ENCODE results near the gene MYCBPAP. TPM values are rescaled to one million over a fixed set of nuclear protein-coding genes. Genes with fewer than 3 reads are reported as not detected.

MYCBPAP gene
- total RNA-seq, 4 donors from 2014 or later = not detected

DNA sequence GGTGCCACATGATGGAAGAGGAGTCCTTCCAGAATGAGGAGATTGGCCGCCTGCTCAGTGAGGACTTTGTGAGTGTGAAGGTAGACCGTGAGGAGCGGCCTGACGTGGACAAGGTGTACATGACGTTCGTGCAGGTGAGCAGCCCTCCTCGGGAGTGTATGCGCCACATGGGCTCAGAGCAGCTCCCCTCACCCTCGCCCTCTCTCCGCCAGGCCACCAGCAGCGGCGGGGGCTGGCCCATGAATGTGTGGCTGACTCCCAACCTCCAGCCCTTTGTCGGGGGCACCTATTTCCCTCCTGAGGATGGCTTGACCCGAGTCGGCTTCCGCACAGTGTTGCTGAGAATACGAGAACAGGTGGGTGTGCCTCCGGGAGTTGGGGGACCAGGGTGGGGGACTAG is 40.6 kb downstream of the MYCBPAP start:
- TF ChIP-seq, protein P1, sequence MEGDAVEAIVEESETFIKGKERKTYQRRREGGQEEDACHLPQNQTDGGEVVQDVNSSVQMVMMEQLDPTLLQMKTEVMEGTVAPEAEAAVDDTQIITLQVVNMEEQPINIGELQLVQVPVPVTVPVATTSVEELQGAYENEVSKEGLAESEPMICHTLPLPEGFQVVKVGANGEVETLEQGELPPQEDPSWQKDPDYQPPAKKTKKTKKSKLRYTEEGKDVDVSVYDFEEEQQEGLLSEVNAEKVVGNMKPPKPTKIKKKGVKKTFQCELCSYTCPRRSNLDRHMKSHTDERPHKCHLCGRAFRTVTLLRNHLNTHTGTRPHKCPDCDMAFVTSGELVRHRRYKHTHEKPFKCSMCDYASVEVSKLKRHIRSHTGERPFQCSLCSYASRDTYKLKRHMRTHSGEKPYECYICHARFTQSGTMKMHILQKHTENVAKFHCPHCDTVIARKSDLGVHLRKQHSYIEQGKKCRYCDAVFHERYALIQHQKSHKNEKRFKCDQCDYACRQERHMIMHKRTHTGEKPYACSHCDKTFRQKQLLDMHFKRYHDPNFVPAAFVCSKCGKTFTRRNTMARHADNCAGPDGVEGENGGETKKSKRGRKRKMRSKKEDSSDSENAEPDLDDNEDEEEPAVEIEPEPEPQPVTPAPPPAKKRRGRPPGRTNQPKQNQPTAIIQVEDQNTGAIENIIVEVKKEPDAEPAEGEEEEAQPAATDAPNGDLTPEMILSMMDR (IDR thresholded peaks at IDR 0.05 in 4 of 5, conservative IDR thresholded peaks at IDR 0.05 in 1 of 5) = no peak
- no peak for TF ChIP-seq POLR2A (IDR thresholded peaks at IDR 0.05)
- peaks cover 10 to 14% of the 10 kb centered on the region in 2 donors for H3K4me1 ChIP-seq
- no peaks in the 10 kb centered on the region for H3K27me3 ChIP-seq
- H3K4me3 ChIP-seq = no peak overlapping the region
- intact Hi-C loops (cut with DNase I; ENCODE audit: low total_unique reads) (loop anchor here (5.0 kb wide), 1 partner anchor 403 kb away; no protein-coding TSS in a partner anchor), in situ Hi-C loops (cut with MboI; ENCODE audit: low sequenced_read_pairs in 4 of 4) (loop anchor here (5.0 to 25.0 kb wide), 7 partner anchors 78 to 406 kb away; partner anchors contain the start of genes ABCC3 (in 1 of the 4) and WFIKKN2 (in 1 of the 4))
- no peak for DNase-seq
- no peaks in the 10 kb centered on the region for H3K9me3 ChIP-seq
- H3K27ac ChIP-seq = no peak overlapping the region
- H3K36me3 ChIP-seq = peaks cover 0 to 8% of the 10 kb centered on the region in 2 donors
- no peak for ATAC-seq

DNA sequence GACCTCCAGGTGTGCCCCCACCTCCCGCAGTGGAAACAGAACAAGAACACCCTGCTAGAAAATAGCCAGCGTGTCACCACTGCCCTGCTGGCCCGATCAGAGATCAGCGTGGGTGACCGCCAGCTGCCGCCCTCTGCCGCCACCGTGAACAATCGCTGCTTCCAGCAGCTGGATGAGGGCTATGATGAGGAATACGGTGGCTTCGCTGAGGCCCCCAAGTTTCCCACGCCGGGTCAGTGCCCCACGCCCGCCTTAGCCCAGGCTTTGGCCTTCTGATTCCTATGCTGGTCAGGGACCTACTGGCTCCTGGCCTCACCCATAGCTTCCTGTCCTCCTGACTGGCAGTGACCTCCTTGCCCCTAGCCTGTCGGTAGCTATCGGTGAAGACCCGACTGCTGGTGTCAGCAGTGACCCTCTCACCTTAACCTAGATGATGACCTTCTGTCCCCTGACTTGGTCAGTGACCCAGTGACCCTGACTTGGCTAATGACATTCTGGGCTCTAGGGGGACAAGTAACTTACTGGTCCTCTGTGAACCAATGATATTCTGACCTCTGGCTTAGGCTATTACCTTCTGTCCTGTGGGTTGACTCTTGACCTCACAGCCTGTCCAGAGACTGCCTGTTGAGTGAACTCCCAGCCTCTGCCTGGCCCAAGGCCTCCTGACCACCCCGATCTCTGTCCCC is 41.2 kb downstream of the MYCBPAP start:
- in situ Hi-C loops (cut with MboI; ENCODE audit: low sequenced_read_pairs in 4 of 4) = loop anchor here (5.0 to 25.0 kb wide), 7 partner anchors 78 to 405 kb away; partner anchors contain the start of genes ABCC3 (in 1 of the 4) and WFIKKN2 (in 1 of the 4)
- Histone ChIP-seq H3K4me1 (peaks cover 10 to 14% of the 10 kb centered on the region in 2 donors), H3K27ac (no peak overlapping the region), H3K36me3 (peaks cover 0 to 8% of the 10 kb centered on the region in 2 donors), H3K4me3 (no peak overlapping the region), H3K9me3 (no peaks in the 10 kb centered on the region), H3K27me3 (no peaks in the 10 kb centered on the region)
- intact Hi-C loops (cut with DNase I; ENCODE audit: low total_unique reads) = loop anchor here (5.0 kb wide), 1 partner anchor 403 kb away; no protein-coding TSS in a partner anchor
- TF ChIP-seq, protein P1 (IDR thresholded peaks at IDR 0.05 in 4 of 5, conservative IDR thresholded peaks at IDR 0.05 in 1 of 5) = no peak
- TF ChIP-seq POLR2A (IDR thresholded peaks at IDR 0.05) = no peak
- ATAC-seq = no peak
- no peak for DNase-seq

DNA sequence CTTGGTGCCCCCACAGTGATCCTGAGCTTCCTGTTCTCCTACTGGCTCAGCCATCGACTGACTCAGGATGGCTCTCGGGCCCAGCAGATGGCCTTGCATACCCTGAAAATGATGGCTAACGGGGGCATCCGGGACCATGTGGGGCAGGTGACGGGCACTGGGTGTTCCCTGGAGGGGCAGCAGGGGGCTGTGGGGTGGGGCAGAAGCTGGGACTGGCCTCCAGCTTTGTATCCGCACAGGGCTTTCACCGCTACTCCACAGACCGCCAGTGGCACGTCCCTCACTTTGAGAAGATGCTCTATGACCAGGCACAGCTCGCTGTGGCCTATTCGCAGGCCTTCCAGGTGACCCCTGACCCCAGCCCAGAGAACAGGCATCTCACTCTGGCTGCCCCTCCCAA is 41.7 kb downstream of the MYCBPAP start:
- Histone ChIP-seq H3K9me3 (no peaks in the 10 kb centered on the region), H3K4me1 (peaks cover 10 to 14% of the 10 kb centered on the region in 2 donors), H3K27ac (no peak overlapping the region), H3K27me3 (no peaks in the 10 kb centered on the region), H3K4me3 (no peak overlapping the region), H3K36me3 (peaks cover 0 to 8% of the 10 kb centered on the region in 2 donors)
- no peak for TF ChIP-seq POLR2A (IDR thresholded peaks at IDR 0.05)
- TF ChIP-seq, protein P1 (IDR thresholded peaks at IDR 0.05 in 4 of 5, conservative IDR thresholded peaks at IDR 0.05 in 1 of 5) = no peak
- intact Hi-C loops (cut with DNase I; ENCODE audit: low total_unique reads) = loop anchor here (5.0 kb wide), 1 partner anchor 402 kb away; no protein-coding TSS in a partner anchor
- in situ Hi-C loops (cut with MboI; ENCODE audit: low sequenced_read_pairs in 4 of 4) = loop anchor here (5.0 to 25.0 kb wide), 8 partner anchors 75 to 405 kb away; partner anchors contain the start of genes ABCC3 (in 1 of the 4) and WFIKKN2 (in 1 of the 4)
- no peak for ATAC-seq
- no peak for DNase-seq

DNA sequence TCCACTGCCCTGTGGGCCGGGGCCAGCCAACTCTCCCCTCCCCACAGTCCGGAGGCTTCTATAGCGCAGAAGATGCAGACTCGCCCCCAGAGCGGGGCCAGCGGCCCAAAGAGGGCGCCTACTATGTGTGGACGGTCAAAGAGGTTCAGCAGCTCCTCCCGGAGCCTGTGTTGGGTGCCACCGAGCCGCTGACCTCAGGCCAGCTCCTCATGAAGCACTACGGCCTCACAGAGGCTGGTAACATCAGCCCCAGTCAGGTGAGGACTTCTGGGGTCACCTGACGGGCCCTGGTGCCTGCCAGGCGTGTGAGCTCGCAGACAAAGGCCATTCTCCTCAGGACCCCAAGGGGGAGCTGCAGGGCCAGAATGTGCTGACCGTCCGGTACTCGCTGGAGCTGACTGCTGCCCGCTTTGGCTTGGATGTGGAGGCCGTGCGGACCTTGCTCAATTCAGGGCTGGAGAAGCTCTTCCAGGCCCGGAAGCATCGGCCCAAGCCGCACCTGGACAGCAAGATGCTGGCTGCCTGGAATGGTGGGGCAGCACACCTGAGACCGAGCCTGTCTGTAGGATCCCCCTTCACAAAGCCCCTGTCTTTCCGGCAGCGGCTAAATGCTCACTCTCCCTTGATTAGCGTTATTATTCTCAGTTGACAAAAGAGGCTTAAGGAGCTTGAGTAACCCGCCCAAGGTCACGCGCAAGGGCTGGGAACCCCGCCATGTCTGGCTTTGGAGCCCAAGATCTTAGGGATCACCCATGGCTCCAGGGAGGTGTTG is 42.6 kb downstream of the MYCBPAP start:
- intact Hi-C loops (cut with DNase I; ENCODE audit: low total_unique reads) = no loop called here
- TF ChIP-seq, protein P1 (IDR thresholded peaks at IDR 0.05 in 4 of 5, conservative IDR thresholded peaks at IDR 0.05 in 1 of 5) = peak; percentile 56 to 71 (median 59)
- no peak for TF ChIP-seq POLR2A (IDR thresholded peaks at IDR 0.05)
- DNase-seq (peak; percentile 49 to 74), ATAC-seq (peak; percentile 45 to 61)
- in situ Hi-C loops (cut with MboI; ENCODE audit: low sequenced_read_pairs in 4 of 4) = loop anchor here in 1 of 4 donors (10.0 kb wide), 2 partner anchors 74 to 144 kb away; no protein-coding TSS in a partner anchor
- peak overlapping the region in 2 of 4 donors; percentile 61 to 70 for H3K27ac ChIP-seq
- H3K27me3 ChIP-seq = no peaks in the 10 kb centered on the region
- H3K4me3 ChIP-seq = no peak overlapping the region
- H3K36me3 ChIP-seq = peaks cover 0 to 8% of the 10 kb centered on the region in 2 donors
- H3K4me1 ChIP-seq = peaks cover 10 to 14% of the 10 kb centered on the region in 2 donors
- H3K9me3 ChIP-seq = no peaks in the 10 kb centered on the region
